ENCODE measurements around the gene SYNGAP1. TPM values are rescaled to one million over a fixed set of nuclear protein-coding genes. Genes with fewer than 3 reads are reported as not detected.
A peak's percentile ranks its signal among the peaks of the same experiment; 100 is the strongest.

SYNGAP1 gene
- polyA plus RNA-seq, 1 donor from 2014 or later, result 4.3 TPM

DNA sequence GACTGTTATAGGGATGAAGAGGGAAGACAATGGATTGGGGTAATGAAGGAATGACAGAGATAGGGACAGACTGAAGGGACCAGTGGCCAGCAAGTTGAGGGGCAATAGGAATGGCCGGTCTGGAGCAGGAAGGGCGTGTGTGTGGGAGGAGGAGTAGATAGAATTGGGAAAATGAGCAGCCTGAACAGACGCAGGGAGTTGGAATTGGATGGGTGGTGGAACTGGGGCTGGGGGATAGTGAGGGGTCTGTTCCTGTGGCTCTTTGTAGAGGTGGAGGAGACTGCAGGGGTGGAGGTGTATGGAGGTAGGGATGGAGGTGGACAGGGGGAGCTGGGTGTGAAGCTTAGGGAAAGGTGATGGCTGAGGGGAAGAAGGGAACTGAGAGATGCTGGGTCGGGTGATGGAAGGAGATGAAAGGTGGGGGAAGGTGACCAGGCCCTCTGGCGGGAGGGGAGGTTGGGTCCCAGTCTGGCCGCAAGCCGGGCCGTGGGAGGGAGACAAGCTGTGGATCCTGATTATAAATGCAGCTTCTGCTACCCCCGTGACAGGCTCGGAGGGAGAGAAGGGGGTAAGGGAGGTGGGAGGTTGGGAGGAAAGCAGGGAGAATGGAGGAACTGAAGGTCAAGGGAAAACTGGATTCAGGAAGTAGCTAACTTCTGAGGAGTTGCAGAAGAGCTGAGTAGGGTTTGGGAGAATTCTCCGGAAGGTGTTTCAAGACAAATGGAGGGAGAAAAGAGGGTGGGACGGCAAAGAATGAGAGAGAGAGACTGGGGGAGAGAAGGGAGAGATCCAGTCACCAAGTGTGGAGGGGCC, 5.2 kb downstream of the SYNGAP1 start:
- Histone ChIP-seq H3K4me2 (ENCODE audit: low read length) (peak overlapping the region; percentile 50), H3K9me3 (ENCODE audit: low read length) (no peaks in the 10 kb centered on the region), H3K9me2 (ENCODE audit: insufficient read depth, low read length) (no peaks in the 10 kb centered on the region), H2AFZ (ENCODE audit: low read depth, low read length) (no peak overlapping the region), H3K79me2 (replicated peaks; ENCODE audit: insufficient read depth, low read length) (peaks cover 52% of the 10 kb centered on the region), H3F3A (ENCODE audit: insufficient read depth, low read length, poor library complexity, severe bottlenecking) (peaks cover 5% of the 10 kb centered on the region), H3K36me3 (ENCODE audit: insufficient read depth, low read length) (no peaks in the 10 kb centered on the region), H3K27ac (ENCODE audit: low read length) (peak overlapping the region; percentile 83), H3K9ac (ENCODE audit: low read length) (peak overlapping the region; percentile 60), H4K20me1 (ENCODE audit: insufficient read depth) (no peaks in the 10 kb centered on the region), H3K4me3 (ENCODE audit: low read length) (peak overlapping the region; percentile 70), H3K27me3 (ENCODE audit: insufficient read depth, low read depth, low read length) (no peaks in the 10 kb centered on the region)
- TF ChIP-seq EP300 (conservative IDR thresholded peaks at IDR 0.05; ENCODE audit: poor library complexity, severe bottlenecking) (no peak), TAF1 (IDR thresholded peaks at IDR 0.05; ENCODE audit: low read depth) (no peak), EZH2 (IDR thresholded peaks at IDR 0.05; ENCODE audit: borderline replicate concordance, insufficient read depth, low read length, poor library complexity, severe bottlenecking) (no peak), POLR2AphosphoS5 (IDR thresholded peaks at IDR 0.05) (no peak), SMC3 (conservative IDR thresholded peaks at IDR 0.05; ENCODE audit: poor library complexity) (no peak), MXI1 (conservative IDR thresholded peaks at IDR 0.05; ENCODE audit: poor library complexity, severe bottlenecking) (no peak), RAD21 (conservative IDR thresholded peaks at IDR 0.05) (no peak)
- TF ChIP-seq, protein P1, sequence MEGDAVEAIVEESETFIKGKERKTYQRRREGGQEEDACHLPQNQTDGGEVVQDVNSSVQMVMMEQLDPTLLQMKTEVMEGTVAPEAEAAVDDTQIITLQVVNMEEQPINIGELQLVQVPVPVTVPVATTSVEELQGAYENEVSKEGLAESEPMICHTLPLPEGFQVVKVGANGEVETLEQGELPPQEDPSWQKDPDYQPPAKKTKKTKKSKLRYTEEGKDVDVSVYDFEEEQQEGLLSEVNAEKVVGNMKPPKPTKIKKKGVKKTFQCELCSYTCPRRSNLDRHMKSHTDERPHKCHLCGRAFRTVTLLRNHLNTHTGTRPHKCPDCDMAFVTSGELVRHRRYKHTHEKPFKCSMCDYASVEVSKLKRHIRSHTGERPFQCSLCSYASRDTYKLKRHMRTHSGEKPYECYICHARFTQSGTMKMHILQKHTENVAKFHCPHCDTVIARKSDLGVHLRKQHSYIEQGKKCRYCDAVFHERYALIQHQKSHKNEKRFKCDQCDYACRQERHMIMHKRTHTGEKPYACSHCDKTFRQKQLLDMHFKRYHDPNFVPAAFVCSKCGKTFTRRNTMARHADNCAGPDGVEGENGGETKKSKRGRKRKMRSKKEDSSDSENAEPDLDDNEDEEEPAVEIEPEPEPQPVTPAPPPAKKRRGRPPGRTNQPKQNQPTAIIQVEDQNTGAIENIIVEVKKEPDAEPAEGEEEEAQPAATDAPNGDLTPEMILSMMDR (IDR thresholded peaks at IDR 0.05; ENCODE audit: poor library complexity, severe bottlenecking), result no peak
- TF ChIP-seq, protein P2, sequence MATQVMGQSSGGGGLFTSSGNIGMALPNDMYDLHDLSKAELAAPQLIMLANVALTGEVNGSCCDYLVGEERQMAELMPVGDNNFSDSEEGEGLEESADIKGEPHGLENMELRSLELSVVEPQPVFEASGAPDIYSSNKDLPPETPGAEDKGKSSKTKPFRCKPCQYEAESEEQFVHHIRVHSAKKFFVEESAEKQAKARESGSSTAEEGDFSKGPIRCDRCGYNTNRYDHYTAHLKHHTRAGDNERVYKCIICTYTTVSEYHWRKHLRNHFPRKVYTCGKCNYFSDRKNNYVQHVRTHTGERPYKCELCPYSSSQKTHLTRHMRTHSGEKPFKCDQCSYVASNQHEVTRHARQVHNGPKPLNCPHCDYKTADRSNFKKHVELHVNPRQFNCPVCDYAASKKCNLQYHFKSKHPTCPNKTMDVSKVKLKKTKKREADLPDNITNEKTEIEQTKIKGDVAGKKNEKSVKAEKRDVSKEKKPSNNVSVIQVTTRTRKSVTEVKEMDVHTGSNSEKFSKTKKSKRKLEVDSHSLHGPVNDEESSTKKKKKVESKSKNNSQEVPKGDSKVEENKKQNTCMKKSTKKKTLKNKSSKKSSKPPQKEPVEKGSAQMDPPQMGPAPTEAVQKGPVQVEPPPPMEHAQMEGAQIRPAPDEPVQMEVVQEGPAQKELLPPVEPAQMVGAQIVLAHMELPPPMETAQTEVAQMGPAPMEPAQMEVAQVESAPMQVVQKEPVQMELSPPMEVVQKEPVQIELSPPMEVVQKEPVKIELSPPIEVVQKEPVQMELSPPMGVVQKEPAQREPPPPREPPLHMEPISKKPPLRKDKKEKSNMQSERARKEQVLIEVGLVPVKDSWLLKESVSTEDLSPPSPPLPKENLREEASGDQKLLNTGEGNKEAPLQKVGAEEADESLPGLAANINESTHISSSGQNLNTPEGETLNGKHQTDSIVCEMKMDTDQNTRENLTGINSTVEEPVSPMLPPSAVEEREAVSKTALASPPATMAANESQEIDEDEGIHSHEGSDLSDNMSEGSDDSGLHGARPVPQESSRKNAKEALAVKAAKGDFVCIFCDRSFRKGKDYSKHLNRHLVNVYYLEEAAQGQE (IDR thresholded peaks at IDR 0.05; ENCODE audit: borderline replicate concordance), result no peak

DNA sequence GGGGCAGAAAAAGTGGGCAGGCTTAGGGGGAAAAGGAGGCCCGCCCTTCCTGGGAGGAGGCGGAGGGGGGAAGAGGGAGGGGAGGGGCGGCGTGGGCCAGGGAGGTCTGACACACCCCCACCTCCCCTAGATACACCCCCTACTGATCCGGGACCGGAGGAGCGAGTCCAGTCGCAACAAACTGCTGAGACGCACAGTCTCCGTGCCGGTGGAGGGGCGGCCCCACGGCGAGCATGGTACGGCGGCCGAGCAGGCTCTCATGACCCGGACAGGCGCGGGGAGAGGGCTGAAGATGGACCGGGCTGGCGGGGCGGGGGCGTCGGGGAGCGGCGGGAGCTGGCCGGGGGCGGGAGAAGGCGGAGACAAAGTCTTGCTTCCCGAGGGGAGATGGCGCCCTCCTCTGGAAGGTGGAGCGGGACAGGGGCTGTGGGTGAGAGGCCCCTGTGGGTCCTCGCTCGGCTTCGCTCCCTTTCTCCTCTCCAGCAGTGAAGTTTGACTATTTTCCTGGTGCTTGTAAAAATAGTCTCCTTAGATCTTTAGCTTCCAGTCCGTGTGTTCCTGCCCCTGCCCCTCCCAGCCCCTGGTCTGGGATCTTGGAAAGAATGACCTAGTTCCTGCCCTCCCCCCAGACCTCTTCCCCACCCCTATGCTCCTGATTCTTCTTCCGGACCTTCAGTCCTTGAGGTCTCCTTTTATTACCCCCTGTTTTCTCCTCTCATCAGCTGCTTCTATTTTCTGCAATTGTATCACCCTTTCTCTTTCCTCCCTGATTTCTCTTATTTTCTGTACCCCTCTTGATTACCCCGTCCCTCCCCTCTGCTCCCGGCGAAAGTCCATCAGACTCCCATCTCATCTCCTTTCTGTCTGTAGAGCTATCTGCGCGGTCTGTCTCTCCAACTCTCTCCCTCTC, 6.1 kb downstream of the SYNGAP1 start:
- H3K4me3 ChIP-seq (ENCODE audit: low read length), result peak overlapping the region; percentile 70
- H3K4me2 ChIP-seq (ENCODE audit: low read length), result peak overlapping the region; percentile 59
- no peaks in the 10 kb centered on the region for H3K9me3 ChIP-seq (ENCODE audit: low read length)
- H3K9ac ChIP-seq (ENCODE audit: low read length), result peak overlapping the region; percentile 60
- H3F3A ChIP-seq (ENCODE audit: insufficient read depth, low read length, poor library complexity, severe bottlenecking), result peaks cover 5% of the 10 kb centered on the region
- TF ChIP-seq SMC3 (conservative IDR thresholded peaks at IDR 0.05; ENCODE audit: poor library complexity), result no peak
- TF ChIP-seq EZH2 (IDR thresholded peaks at IDR 0.05; ENCODE audit: borderline replicate concordance, insufficient read depth, low read length, poor library complexity, severe bottlenecking), result no peak
- TF ChIP-seq, protein P2 (IDR thresholded peaks at IDR 0.05; ENCODE audit: borderline replicate concordance), result no peak
- TF ChIP-seq RAD21 (conservative IDR thresholded peaks at IDR 0.05), result no peak
- no peak for TF ChIP-seq MXI1 (conservative IDR thresholded peaks at IDR 0.05; ENCODE audit: poor library complexity, severe bottlenecking)
- TF ChIP-seq TAF1 (IDR thresholded peaks at IDR 0.05; ENCODE audit: low read depth), result no peak
- TF ChIP-seq EP300 (conservative IDR thresholded peaks at IDR 0.05; ENCODE audit: poor library complexity, severe bottlenecking), result no peak
- TF ChIP-seq, protein P1 (IDR thresholded peaks at IDR 0.05; ENCODE audit: poor library complexity, severe bottlenecking), result peak; percentile 33
- no peak for TF ChIP-seq POLR2AphosphoS5 (IDR thresholded peaks at IDR 0.05)
- no peaks in the 10 kb centered on the region for H3K36me3 ChIP-seq (ENCODE audit: insufficient read depth, low read length)
- no peak overlapping the region for H2AFZ ChIP-seq (ENCODE audit: low read depth, low read length)
- peak overlapping the region; percentile 83 for H3K27ac ChIP-seq (ENCODE audit: low read length)
- peaks cover 55% of the 10 kb centered on the region for H3K79me2 ChIP-seq (replicated peaks; ENCODE audit: insufficient read depth, low read length)
- no peaks in the 10 kb centered on the region for H3K27me3 ChIP-seq (ENCODE audit: insufficient read depth, low read depth, low read length)
- H3K9me2 ChIP-seq (ENCODE audit: insufficient read depth, low read length), result no peaks in the 10 kb centered on the region
- no peaks in the 10 kb centered on the region for H4K20me1 ChIP-seq (ENCODE audit: insufficient read depth)

Data from neural cell (in vitro differentiated cells).